Stimulated activated CD8-positive, alpha-beta memory T cell treated with anti-CD3 and anti-CD28 coated beads, Interleukin-4, amount 100 ng/mL, for 1 hour (primary cell): ENCODE measurements around the gene TRABD2B.
"Not testable (repeated sequence)": the region's sequence is repeated elsewhere in the genome, so short reads cannot be mapped to it uniquely, and the experiment has no call there.

Experiments
- DNase-seq, 2 donors: peaks; one replicate each; pipeline ENCODE4 v3.0.0-alpha.2; 2020; ENCODE audit warnings: low read depth in 2 of 2, low spot score in 1 of 2

Gene TRABD2B

DNA sequence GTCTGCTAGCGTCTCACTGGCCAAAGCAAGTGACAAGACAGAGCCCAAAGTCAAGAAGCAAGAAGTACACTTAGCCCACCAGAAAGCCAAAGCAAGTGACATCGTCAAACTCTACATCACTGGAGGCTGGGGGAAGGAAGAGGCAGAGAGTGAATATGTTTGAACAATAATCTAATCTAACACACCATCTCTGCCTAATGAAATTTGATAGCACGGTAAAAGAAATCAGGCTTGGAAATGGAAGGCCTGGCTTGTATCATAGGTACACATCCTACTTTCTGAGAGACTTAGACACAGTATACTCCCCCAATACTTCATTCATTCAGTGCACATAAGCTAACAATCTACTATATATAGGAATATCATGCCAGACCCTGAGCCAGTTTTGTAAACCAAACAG lies 26.3 kb downstream of the TRABD2B start:
- DNase-seq: no peak

DNA sequence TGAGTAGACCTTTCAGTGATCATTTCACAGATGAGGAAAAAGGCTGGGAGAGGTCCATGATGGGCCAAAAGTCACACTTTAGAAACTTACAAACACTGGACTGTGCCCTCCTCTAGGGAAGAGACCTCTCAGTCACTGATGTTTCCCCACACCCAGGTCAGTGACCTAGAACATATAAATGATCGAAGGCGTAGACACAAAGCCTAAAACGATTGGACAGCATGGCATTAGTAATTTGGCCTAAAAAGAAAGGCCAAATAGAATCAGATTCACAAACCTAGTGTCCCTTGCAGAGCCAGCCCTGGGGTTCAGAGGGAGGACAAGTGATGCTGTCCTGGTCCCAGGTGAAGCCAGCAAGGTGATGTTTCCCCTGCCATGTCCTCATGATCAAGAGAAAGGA lies 27.7 kb downstream of the TRABD2B start:
- no peak for DNase-seq

DNA sequence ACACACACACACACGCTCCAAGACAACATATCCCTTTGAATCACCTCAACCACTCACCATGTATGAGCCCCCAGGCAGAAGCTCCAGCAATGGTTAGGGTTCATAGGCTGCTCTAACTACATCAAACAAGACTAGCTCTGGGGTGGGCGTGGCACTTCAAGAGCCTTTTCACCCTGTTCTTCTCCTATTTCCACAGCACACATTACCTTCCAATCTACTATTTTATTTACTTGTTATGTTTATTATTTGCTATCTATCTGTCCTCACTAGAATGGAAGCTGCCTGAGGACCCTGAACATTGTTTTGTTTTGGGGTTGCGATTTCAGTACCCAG lies 28.7 kb downstream of the TRABD2B start:
- DNase-seq: no peak

DNA sequence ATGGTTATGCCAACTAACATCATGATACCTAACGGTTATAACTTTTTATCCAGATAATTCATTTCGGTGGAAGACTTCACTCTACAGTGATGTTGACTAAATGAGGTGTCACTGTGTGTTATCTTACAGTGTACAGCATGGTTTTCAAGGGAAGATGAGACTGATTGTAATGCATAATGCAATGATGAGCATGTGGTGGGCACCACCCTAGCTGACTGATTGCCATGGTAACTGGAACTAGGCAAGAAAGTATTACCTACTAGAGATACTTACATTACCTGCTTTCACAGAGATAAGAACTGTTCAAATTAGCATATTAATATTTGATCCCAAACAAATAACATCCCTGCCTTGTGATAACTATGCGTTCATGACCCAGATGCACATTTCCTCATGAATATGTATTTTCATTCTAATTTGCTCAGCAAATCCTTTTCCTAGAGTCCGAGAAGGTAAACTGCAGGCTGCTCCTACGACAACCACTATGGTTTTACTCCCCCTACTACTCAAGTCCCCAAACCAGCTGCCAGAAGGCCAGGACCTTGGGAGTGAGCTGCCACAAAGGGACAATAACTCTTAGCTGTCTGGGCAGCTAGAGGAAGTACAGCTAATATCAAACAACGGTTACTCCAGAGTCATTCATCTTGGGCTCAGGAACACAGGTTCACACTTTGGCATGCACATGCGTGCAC lies 29.2 kb downstream of the TRABD2B start:
- DNase-seq: no peak

DNA sequence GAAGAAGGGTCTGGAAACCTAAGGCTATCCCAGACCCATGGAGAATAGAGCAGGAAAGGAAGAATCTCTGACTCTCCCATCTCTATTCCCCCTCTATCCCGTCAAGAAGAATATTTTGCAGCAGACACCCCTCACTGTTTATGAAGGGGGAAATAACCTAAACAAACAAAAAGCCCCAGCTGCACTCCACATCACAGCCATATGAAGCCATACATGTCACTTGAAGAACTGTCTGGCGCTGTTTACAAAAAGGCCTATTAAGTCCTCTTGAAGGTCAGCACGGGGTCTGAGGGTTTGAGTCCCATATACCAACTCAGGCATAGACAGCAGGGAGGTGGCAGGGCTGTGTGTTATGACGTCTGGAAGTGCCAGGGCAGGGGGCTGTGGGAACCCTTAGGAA lies 31.4 kb downstream of the TRABD2B start:
- DNase-seq: no peak

DNA sequence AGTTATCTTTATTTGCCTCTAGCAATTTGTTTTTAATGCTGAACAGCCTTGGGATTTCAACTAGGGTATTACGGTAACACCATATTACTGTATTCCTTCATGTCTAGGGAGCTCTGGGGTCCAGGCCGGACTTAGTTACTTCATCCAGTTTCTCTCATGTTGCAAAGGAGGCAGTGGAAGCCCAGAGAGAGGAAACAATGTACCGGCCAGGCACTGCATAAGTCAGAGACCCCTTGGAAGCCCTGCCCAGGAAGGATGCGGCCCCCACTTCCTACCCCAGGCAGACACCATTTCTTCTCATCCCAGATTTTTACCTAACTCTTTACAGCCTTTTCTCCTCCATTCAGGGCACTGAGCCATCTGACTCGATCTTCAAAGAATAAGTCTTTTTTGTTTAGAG lies 32.5 kb downstream of the TRABD2B start:
- DNase-seq: no peak

DNA sequence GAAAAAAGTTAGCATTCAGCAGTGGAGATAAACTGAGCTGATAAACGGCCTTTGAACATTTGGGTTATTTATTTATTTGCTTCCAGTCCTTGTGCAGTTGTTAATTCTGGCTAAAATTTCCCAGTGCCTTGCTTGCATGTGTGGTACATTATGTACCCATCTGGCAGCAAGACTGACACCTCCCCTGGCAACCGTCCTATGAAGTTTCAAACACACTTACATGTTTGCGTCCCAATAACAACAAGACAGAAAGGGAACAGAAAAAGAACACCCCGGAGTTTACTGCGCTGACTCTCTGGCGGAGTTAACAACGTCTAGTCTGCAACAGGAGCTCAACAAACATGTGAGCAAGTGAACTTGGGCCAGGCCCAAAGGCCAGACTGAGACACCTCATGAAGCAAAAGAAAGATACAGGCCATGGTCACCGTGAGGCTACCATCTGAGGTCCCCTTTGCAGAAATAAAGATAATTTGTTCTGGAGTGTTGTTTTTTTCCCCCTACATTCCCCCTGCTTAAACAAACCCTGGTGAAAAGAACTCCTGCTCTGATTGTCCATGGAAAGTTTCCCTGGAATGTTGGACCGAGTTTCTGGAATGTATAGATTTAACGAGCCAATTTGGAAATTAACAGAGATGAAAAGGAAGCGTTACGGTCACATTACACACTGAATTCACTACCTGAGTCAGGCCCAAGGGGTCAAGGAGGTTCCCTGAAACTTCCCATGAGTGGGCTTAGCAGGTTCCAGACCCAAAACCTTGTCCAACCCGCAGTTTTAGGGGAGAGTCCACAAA lies 33.4 kb downstream of the TRABD2B start:
- no peak for DNase-seq

DNA sequence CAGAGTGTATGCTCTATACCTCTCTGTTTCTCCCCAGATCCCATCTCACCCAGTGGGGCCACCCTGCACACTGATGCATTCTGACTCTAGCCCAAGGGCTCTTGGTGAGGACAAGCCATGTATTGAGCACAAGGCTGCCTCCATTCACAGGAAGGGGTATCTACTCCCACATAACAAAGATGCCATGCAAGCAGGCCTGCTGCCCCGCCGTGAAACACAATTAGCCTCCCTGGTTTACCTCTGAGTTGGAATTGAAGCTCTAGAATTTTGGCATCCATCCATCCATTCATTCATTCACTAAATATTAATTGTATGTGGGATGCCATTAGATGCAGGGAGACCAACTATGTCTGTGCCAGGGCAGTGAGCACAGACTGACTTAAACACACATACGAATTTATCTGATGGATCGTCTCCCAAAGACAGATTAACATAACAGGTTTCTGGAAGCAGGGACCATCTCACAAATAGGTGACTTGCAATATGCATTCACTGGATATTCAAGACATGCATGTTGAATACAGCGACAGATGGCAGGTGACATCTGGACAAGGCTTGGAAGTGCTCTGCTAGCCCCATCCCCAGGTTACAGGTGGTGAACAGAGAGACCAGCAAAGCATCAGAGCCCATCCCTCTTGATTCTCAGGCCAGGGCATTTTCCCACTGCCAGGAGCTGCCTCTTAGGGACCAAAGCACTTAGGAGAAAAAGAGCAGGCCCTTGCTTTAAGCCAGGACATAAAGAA lies 34.3 kb downstream of the TRABD2B start:
- no peak for DNase-seq

DNA sequence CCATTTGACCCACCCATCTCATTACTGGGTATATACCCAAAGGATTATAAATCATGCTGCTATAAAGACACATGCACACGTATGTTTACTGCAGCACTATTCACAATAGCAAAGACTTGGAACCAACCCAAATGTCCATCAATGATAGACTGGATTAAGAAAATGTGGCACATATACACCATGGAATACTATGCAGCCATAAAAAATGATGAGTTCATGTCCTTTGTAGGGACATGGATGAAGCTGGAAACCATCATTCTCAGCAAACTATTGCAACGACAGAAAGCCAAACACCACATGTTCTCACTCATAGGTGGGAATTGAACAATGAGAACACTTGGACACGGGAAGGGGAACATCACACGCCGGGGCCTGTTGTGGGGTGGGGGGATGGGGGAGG lies 35.4 kb downstream of the TRABD2B start:
- not testable (repeated sequence) for DNase-seq

DNA sequence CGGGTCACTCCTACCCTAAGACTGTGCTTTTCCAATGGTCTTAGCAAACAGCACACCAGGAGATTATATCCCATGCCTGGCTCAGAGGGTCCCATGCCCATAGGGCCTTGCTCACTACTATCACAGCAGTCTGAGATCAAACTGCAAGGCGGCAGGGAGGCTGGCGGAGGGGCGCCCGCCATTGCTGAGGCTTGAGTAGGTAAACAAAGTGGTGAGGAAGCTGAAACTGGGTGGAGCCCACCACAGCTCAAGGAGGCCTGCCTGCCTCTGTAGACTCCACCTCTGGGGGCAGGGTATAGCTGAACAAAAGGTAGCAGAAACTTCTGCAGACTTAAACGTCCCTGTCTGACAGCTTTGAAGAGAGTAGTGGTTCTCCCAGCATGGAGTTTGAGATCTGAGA lies 40.7 kb downstream of the TRABD2B start:
- DNase-seq: not testable (repeated sequence)

DNA sequence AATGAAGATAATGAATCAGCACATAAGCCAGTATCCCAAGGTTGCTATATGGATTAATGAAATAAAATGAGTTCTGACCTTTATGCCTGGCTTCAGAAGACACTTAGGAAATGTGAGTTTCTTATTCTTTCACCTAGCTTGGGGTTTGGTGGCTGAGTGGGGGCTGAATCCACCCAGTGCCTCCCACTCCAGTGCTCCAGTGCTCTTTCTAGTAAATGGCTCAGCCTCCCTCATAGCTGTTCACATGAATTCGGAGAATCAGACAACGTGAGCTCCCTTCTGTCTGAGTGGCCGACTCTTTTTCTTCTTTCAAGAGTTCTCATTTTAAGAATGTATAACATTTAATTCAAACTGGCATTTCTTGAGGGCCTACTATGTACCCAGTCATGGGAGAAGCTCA lies 43.5 kb downstream of the TRABD2B start:
- DNase-seq: no peak

DNA sequence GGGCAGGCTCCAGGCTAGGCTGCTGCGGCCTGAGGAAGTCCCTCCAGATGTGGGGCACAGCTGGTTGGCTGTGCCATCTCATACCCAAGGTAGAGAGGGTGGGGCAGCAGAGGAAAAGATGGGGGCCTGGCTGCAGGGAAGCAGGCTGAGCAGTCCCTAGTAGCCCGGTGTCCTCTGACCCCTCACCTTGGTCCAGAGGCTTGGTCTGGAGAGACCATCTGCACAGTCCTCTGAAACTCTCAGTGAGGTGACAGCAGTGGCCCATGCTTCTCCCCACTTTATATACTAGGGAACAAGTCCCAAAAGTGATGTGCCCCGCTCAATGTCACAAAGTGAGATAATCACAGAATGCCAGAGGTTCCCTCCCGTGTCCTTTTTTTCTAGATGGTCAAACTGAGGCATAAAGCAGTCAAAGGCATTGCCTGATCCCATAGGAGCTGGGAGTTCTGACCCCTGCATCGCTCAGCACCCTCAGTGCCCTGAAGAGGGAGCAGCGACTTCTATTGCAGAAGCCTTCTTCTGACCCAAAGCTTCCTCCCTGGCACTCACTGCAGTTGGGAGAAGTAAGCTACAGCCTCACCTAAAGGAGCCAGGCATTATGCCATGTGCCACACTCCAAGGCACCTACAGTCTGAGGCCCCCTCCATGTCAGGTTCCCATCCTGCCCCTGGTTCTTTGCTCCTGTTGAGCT lies 45.5 kb downstream of the TRABD2B start:
- DNase-seq: no peak

DNA sequence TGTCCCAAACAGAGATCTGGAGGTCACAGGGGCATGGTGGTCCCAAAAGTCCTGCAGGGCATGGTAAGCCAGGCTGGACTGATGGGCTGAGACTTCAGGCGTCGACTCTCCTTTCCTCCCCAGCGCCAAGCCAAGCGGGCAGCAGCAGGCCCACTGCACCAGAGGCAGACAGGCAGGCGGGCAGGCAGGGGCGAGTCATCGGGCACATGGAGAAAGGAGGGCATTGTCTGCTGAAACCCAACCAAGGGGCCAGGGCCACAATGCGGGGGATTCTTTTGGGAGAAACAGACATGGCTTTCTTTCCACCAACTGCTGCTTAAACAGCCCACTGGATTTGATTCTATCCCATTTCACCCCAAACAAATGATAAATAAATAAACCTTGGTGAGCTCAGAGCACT lies 46.2 kb downstream of the TRABD2B start:
- no peak for DNase-seq

DNA sequence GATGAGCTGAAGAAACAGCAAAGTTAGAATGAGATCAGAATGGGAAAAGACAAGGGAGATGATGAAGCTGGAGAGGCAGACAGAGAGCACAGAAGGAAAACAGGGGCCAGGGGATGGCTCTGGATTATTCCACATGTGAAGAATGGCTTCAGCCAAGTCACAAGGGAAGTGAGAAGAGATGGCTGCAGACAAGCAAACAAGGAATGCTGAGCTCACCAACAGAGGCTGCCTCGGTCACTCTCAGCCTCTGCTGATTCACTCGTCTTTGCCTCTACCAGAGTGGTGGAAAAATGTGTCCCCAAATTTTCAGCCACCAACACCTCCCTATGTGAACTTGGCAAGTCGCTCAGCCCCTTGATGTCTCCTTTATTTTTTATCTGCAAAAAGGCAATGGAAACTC lies 46.7 kb downstream of the TRABD2B start:
- no peak for DNase-seq

DNA sequence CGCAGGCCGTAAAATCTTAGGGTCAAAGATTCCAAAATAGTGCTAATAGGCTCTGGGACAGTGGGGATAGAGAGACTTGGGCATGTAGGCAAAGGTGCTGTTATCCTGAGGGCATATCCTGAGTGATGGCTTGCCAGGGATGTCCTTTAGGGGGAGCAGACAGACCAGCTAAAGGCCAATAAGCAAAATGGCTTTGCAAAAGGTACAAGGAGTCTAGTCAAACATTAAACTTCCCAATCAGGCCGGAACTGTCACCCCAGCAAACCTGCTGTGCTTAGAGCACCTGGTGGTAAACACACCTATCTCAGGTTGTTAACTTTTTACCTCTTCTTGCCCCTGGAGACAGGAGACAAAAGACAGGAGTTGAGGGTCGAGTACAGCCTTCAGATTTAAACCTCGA lies 49.1 kb downstream of the TRABD2B start:
- DNase-seq: no peak

DNA sequence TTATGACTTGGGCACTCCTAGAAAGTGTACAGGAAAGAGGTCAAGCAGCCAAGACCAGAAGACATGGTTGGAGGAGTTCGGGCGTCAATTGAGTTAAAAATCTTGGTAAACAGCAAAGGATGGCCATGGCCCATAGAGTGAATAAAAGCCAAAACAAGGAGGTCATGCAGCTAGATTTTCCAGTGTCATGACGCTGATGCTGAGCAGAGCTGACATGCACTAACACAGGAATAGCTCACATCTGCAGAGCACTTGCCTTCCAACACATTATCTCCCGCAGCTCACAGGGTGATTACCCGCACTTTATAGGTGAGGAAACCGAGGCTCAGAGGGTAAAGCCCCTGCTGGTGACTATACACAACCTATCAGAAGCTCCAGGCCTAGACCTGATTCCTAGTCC lies 49.7 kb downstream of the TRABD2B start:
- no peak for DNase-seq

DNA sequence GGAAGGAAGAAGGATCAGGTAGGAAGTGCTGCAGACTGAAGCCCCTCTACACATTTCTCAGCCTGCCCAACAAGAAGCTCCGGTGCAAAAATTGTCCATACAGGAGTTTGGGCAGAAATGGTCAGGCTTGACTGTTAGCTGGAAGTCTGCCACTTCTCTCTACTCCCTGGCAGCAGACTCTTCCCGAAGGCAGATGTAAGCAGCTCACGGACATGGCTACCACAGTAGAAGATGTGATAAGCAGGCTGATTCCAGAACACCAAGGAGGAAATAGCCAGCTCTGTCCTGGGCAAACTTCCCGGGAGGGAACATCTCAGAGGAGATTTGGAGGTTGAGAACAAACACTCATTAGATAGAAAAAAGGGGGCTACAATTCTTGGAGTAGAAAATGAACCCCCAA lies 52.6 kb downstream of the TRABD2B start:
- DNase-seq: no peak

DNA sequence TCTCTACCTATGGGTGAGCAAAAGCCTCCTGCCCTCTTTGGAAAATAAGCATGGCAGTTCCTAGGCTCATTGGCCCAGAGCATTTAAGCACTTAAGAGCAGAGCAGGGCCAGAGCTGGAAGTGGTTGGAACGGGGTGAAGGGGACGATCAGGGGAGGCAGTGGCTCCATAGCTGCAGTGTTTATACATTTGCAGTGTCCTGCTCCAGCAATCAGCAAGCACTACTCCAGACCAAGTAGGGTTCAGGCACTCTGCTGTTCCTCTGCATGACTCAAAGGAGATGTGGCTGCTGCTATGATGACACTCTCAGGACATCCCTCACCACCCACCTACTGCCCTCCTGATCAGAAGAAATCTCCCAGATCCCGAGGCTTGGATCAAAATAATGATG lies 55.0 kb downstream of the TRABD2B start:
- DNase-seq: no peak

DNA sequence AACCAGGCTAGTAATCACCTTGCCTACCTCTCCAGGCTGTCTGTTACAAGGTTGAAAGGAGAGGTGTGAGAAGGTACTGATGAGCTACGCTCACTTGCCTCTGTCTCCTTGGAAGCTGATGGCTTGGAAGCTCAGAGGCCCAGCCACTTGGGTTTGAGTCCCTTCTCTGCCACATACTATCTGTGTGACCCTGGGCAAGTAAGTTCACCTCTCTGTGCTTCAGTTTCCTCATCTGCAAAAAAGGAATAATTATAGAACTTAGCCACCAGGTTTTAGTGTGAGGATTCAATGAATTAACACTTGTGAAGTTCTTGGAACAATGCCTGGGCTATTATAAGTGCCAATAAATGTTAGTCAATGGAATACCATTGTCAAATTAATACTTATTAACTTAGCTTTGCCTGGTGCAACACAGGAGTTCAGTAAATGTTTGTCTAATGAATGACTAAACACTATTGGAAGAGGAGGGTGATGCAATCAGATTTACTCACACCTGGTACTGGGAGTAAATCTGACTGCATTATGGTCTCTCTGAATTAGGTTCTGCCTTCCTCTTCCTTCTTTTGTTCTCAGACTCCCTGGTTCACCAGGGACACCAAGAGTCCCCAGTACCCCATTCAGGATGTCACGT lies 55.5 kb downstream of the TRABD2B start:
- DNase-seq: no peak

DNA sequence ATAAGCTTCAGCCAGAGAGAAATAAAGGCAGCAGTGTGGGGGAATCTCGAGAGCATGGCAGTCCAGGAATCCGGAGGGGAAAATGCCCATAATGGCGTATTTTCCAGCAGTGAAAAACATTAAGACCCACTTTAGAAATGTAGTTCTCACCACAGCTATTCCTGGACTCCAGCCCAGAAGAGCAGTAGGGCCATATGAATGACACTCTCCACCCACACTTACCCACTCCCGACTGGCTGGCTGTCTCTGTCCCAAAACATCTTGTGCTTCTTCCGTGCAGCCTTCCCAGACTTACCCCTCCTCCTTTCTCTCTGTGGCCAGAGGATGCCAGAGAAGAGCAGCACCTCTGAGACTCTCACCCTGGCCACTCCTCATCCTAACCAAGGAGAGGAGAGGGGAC lies 56.4 kb downstream of the TRABD2B start:
- DNase-seq: no peak

DNA sequence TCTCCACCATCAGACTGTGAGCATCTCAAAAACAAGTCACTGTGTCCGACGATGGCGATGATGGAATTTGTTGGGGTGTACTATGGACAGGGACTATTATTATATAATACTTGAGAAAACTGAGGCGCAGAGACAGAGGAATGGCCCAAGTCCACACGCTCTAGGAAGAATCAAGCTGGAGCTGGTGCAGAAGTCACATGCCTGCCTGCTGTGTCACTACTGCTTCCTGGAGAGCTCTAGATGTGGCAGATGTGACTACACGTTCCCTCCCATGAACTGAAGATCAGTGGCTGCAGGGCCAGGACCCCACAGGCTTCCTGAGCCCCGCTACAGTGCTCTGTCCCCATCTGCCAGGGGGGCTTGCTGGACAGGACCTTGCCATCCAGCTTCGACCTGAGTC lies 56.9 kb downstream of the TRABD2B start:
- no peak for DNase-seq
